Ascending aorta (tissue), 2 donors: ENCODE results near the gene ZBED4. TPM values are rescaled to one million over a fixed set of nuclear protein-coding genes. Genes with fewer than 3 reads are reported as not detected.

Experiments used
- DNase-seq, 2 donors: peaks; one replicate each; pipeline ENCODE4 v3.0.0-alpha.2; 2019; ENCODE audit warnings: low spot score in 2 of 2
- H3K27ac ChIP-seq, 2 donors: fragments of 200-600 bp; sonication (generic); one replicate each; pipeline ENCODE4 v1.5.1; 2016 to 2017; ENCODE audit warnings: mild to moderate bottlenecking in 1 of 2
- H3K27me3 ChIP-seq: fragments of 200-600 bp; sonication (generic); one replicate; pipeline ENCODE4 v1.5.1; 2017
- H3K36me3 ChIP-seq, 2 donors: fragments of 200-600 bp; sonication (generic); one replicate each; pipeline ENCODE4 v1.5.1; 2016
- H3K4me1 ChIP-seq, 2 donors: fragments of 200-600 bp; sonication (generic); one replicate each; pipeline ENCODE4 v1.5.1; 2016 to 2017; ENCODE audit warnings: mild to moderate bottlenecking in 1 of 2
- H3K4me3 ChIP-seq, 2 donors: fragments of 200-600 bp; sonication (generic); one replicate each; pipeline ENCODE4 v1.5.1; 2016 to 2017; ENCODE audit warnings: mild to moderate bottlenecking in 1 of 2
- H3K9me3 ChIP-seq, 2 donors: fragments of 200-600 bp; sonication (generic); one replicate each; pipeline ENCODE4 v1.5.1; 2016
- CTCF ChIP-seq, 3 experiments: fragments of 200-600 bp in 2 of 3; fragments of 450-650 bp in 1 of 3; sonication (generic) in 2 of 3; IDR thresholded peaks; one replicate each; pipeline ENCODE4 v1.5.1; 2016 to 2019; ENCODE audit warnings: antibody characterized with exemption in 3 of 3, mild to moderate bottlenecking in 1 of 3, moderate library complexity in 1 of 3
- intact Hi-C: fragments of 100-400 bp; cut with DNase I; formaldehyde crosslinking; loops from one replicate; pipeline ENCODE4 v1.15.1; 2023
- total RNA-seq: library from RNA; depleted of rRNA; stranded (reverse); fragments of >200 nt; gene quantifications from one replicate; pipeline ENCODE4 v1.1.0, GENCODE V29; 2016

The ZBED4 gene
- total RNA-seq, 1 donor from 2014 or later, result 10.1 TPM

DNA sequence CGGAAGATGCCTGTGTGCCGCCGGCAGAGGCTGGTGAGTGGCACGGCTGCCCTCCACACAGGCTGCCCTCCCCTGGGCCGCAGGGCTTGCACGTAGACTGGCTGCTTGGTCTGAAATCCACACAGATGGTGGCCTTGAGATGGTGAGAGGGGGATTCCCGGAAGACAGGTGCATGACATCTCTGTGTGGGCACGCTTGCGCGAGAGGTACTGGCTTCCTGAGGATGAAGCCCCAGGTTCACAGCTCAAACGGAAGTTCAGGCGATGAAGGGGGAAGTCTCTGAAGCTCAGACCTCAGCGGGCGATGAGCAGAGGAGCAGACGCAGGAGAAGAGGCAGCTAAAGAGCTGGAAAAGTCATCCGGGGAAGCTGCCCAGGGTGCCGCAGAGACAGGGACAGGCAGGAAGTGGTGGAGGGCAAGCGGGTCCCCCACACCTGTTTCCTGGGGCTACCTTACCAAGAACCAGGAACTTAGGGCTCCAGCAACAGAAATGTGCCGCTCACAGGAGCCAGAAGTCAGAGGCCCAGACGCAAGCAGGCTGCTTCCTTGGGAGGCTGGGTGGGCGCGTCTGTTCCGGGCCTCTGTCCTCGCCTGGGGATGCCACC is 72.0 kb downstream of the ZBED4 start:
- no peaks in the 10 kb centered on the region for H3K9me3 ChIP-seq
- H3K36me3 ChIP-seq, result peaks cover 6 to 38% of the 10 kb centered on the region in 2 donors
- no peak for TF ChIP-seq CTCF (IDR thresholded peaks at IDR 0.05)
- intact Hi-C loops, result no loop called here
- no peak for DNase-seq
- no peak overlapping the region for H3K27ac ChIP-seq
- no peaks in the 10 kb centered on the region for H3K27me3 ChIP-seq
- no peak overlapping the region for H3K4me3 ChIP-seq
- H3K4me1 ChIP-seq, result peaks cover 0 to 2% of the 10 kb centered on the region in 2 donors

GRCh38 chr22:49926916-49927315 is 73.3 kb downstream of the ZBED4 start:
- DNase-seq, result no peak
- Histone ChIP-seq H3K27ac (no peak overlapping the region), H3K4me3 (no peak overlapping the region), H3K36me3 (peaks cover 6 to 26% of the 10 kb centered on the region in 2 donors), H3K27me3 (no peaks in the 10 kb centered on the region), H3K4me1 (peaks cover 0 to 6% of the 10 kb centered on the region in 2 donors), H3K9me3 (no peaks in the 10 kb centered on the region)
- intact Hi-C loops, result no loop called here
- TF ChIP-seq CTCF (IDR thresholded peaks at IDR 0.05), result no peak

GRCh38 chr22:49927483-49928184 is 74.0 kb downstream of the ZBED4 start:
- peaks cover 0 to 6% of the 10 kb centered on the region in 2 donors for H3K4me1 ChIP-seq
- peaks cover 6 to 26% of the 10 kb centered on the region in 2 donors for H3K36me3 ChIP-seq
- TF ChIP-seq CTCF (IDR thresholded peaks at IDR 0.05), result no peak
- H3K27me3 ChIP-seq, result no peaks in the 10 kb centered on the region
- no peak overlapping the region for H3K4me3 ChIP-seq
- no peak overlapping the region for H3K27ac ChIP-seq
- intact Hi-C loops, result no loop called here
- H3K9me3 ChIP-seq, result no peaks in the 10 kb centered on the region
- no peak for DNase-seq

DNA sequence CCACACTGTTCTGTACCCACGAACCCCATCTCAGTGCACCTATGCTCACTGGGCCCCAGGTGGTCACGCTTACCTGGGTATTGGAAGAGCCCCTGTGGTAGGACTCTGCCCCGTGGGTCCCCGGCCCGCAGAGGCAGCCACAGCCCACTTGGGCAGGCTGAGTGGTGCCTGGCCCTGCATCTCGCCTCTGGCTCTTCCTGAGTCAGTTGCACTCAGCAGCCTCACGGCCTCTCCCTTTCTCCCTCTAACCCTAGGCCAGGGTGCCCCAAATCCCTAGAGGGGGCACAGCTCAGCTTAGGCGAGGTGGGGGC is 74.5 kb downstream of the ZBED4 start:
- intact Hi-C loops, result no loop called here
- Histone ChIP-seq H3K27me3 (no peaks in the 10 kb centered on the region), H3K9me3 (no peaks in the 10 kb centered on the region), H3K27ac (no peak overlapping the region), H3K4me3 (no peak overlapping the region), H3K36me3 (peaks cover 6 to 23% of the 10 kb centered on the region in 2 donors), H3K4me1 (peaks cover 0 to 6% of the 10 kb centered on the region in 2 donors)
- no peak for DNase-seq
- TF ChIP-seq CTCF (IDR thresholded peaks at IDR 0.05), result no peak

DNA sequence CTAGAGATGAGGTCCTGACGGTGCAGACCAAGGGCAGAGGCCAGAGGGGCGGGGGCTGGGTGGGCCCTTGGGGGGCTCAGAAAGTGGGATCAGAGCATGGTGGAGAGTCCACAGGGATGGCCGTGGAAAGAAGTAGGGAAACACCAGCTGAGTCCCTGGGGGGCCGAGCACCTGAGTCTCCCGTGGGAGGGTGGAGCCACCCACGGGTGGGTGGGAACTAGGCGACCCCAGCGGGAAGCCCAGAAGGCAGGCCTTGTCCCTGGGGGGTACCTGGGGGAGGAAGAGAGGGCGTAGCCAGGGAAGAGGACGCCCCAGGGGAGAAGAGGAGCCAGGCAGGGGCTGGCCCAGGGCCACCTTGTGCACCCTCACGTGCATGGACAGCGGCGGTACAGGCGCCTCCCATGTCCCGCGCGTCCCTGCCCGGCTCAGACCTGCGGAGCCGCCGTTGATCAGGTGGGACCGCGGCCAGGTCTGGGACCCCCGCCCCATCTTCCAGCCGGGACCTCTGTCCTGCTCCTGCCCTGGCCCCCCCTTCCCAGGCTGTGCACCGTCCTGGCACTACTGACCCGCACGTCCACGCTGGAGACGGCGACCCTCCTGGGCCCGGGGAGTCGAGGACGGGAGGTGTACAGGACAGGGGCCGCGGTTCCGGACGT is 75.0 kb downstream of the ZBED4 start:
- intact Hi-C loops, result loop anchor here (1.0 kb wide), 1 partner anchor 102 kb away; no protein-coding TSS in a partner anchor
- no peak overlapping the region for H3K4me3 ChIP-seq
- no peak overlapping the region for H3K27ac ChIP-seq
- H3K27me3 ChIP-seq, result no peaks in the 10 kb centered on the region
- H3K36me3 ChIP-seq, result peaks cover 5 to 19% of the 10 kb centered on the region in 2 donors
- no peak for TF ChIP-seq CTCF (IDR thresholded peaks at IDR 0.05)
- no peak for DNase-seq
- H3K9me3 ChIP-seq, result no peaks in the 10 kb centered on the region
- H3K4me1 ChIP-seq, result peaks cover 0 to 12% of the 10 kb centered on the region in 2 donors
